RWPE1 (cell line): ENCODE data around the gene PKP1.
A peak's percentile ranks its signal among the peaks of the same experiment; 100 is the strongest.

Experiments used
- CTCF ChIA-PET: fragments of 350-600 bp; sonication (Branson Sonifier 250); formaldehyde crosslinking; extraction: SDS; loops from one replicate; lab custom pipeline; 2021; lab: Yijun Ruan, JAX
- POLR2A ChIA-PET: fragments of 400-600 bp; formaldehyde crosslinking; extraction: SDS; loops from one replicate; lab custom pipeline; 2020; ENCODE audit warnings: antibody characterized with exemption; ENCODE audit not compliant: low non-redundant PET; lab: Yijun Ruan, JAX
- DNase-seq: peaks from one replicate; pipeline ENCODE4 v3.0.0; 2012; ENCODE audit warnings: low spot score
- H3K27ac ChIP-seq: fragments of 450-650 bp; 2 replicates; pipeline ENCODE4 v1.5.1; 2017
- TF ChIP-seq, protein P1 (sequence below): fragments of 450-650 bp; conservative IDR thresholded peaks from 2 replicates; pipeline ENCODE4 v1.5.1; 2017; ENCODE audit warnings: low read depth, mild to moderate bottlenecking

Gene PKP1

DNA sequence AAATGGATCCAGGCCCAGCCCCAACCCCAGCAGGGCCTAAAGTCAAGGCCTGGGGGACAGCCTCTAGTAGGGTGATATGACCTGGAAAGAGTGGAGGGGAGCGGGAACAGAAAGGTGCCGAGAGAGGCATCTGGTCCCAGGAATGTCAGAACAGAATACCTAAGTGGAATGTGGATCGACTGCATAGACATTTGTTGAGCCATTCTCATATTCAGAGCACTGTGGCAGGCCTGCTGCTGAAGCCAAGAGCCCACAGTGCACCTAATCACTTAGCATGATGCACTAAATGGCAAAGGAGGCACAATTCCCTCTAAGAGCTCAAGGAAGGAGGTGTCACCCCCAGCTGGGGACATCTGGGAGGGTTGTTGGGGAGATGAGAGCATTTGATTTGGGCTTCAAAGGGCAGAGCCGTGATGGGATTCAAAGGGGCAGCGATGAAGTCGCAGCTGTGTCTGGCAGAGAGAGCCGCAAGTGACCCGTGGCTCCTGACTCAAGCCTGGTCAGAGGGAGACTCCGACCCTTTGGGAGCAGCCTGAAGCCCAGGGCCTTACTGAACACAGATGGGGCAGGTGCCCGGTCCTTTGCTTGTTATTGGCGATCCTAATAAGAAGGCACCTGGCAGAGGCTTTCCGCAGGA, 8.6 kb upstream of the PKP1 start:
- ChIA-PET POLR2A (interaction anchor here (0.7 to 2.3 kb wide), 4 partner anchors 10 to 65 kb away, joined by 3 to 8 read pairs (median 4); no protein-coding TSS in a partner anchor), CTCF (interaction anchor here (0.7 to 2.0 kb wide), 5 partner anchors 9 to 33 kb away, joined by 3 to 9 read pairs (median 9); partner anchors contain the start of gene PKP1)
- no peak for DNase-seq
- H3K27ac ChIP-seq = peak overlapping the region; percentile 91
- TF ChIP-seq, protein P1, sequence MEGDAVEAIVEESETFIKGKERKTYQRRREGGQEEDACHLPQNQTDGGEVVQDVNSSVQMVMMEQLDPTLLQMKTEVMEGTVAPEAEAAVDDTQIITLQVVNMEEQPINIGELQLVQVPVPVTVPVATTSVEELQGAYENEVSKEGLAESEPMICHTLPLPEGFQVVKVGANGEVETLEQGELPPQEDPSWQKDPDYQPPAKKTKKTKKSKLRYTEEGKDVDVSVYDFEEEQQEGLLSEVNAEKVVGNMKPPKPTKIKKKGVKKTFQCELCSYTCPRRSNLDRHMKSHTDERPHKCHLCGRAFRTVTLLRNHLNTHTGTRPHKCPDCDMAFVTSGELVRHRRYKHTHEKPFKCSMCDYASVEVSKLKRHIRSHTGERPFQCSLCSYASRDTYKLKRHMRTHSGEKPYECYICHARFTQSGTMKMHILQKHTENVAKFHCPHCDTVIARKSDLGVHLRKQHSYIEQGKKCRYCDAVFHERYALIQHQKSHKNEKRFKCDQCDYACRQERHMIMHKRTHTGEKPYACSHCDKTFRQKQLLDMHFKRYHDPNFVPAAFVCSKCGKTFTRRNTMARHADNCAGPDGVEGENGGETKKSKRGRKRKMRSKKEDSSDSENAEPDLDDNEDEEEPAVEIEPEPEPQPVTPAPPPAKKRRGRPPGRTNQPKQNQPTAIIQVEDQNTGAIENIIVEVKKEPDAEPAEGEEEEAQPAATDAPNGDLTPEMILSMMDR = no peak

DNA sequence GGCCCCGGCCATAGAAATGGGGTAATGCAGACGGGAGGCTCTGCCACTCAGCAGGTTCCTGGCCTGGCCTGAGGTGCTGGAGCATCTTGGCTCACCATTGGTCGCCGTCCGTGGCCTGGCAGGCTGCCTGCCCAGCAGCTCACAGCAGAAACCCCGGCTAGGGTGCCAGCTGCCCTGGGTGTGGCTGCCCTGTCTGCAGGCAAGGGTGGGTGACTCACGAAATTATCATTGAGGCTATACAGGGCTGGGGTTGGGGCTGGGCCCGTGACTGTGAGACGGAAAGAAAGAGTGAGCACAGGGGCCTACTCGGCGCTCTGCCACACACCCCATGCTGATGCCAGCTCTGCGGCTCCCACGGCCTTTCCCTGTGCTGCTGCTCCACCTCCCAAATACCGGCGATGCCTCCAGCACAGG, 8.0 kb upstream of the PKP1 start:
- DNase-seq = peak; percentile 99
- POLR2A ChIA-PET = interaction anchor here (0.7 to 2.3 kb wide), 4 partner anchors 9 to 65 kb away, joined by 3 to 8 read pairs (median 4); no protein-coding TSS in a partner anchor
- CTCF ChIA-PET = interaction anchor here (0.7 to 2.0 kb wide), 4 partner anchors 8 to 33 kb away, joined by 3 to 9 read pairs (median 9); partner anchors contain the start of gene PKP1
- peak overlapping the region; percentile 91 for H3K27ac ChIP-seq
- TF ChIP-seq, protein P1 = no peak

DNA sequence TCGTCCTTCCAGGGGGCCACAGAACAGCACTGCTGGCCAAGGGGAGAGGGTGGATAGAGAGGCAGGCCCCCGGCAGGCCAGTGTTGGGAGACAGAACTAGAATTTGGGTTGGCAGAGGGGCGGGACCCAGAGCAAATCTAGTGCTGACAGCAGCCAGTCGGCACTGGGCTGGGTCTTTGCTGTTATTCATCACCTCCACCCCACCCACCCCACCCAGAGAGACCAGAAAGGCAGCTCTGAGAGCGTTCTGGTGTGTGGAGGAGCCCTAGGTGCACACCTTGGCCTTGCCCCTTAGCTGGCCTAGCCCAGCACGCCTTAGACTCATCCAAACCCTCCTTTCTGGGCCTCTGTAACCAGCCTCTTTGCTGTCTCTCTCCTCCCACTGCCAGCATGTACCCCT, 6.4 kb upstream of the PKP1 start:
- DNase-seq = no peak
- ChIA-PET POLR2A (no interaction called here), CTCF (interaction anchor here (0.7 kb wide), 1 partner anchor 15 kb away, joined by 3 read pairs; no protein-coding TSS in a partner anchor)
- TF ChIP-seq, protein P1 = no peak
- peak overlapping the region; percentile 91 for H3K27ac ChIP-seq

DNA sequence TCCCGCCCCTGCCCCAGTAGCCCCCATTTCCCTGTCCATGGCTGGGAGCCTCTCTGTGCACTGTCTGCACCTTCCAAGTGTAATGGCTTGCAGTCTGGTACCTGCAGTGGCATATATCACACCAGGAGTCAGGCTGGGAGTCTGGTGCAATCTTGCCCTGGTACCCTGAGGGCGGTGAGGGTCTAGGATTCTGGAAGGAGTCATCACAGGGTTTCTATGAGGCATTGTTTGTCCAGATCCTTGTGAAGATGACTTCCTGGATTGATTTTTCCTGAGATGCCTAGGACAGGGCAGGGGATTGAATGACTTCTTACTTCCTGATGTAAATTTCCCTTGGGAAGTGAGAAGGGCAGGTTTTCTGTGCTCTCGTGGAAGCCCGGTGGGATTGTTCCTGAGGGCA, 5.9 kb upstream of the PKP1 start:
- no peak for DNase-seq
- CTCF ChIA-PET = no interaction called here
- POLR2A ChIA-PET = no interaction called here
- H3K27ac ChIP-seq = peak overlapping the region; percentile 91
- TF ChIP-seq, protein P1 = no peak

GRCh38 chr1:201279313-201279712, 4.0 kb upstream of the PKP1 start:
- CTCF ChIA-PET = interaction anchor here (1.0 kb wide), 1 partner anchor 24 kb away, joined by 3 read pairs; no protein-coding TSS in a partner anchor
- peak overlapping the region; percentile 26 for H3K27ac ChIP-seq
- TF ChIP-seq, protein P1 = no peak
- DNase-seq = no peak
- POLR2A ChIA-PET = no interaction called here

DNA sequence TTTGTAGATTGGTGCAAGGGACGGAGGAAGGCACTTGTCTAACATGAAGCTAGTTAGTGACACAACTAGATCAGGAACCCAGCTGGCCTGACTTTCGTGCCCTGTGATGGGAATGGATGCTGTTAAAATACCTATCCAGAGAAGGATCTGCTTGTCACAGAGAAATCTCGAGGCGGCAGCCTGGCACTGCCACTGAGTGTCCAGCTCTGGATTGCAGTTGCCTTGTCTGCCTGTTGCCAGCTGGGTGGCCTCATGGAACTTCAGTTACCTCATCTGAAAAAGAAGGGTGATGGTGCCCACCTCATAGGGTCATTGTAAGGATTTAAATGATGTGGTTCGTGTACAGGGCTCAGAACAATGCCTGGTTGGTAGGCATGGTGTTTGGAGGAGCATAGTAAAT, 2.4 kb upstream of the PKP1 start:
- POLR2A ChIA-PET = no interaction called here
- DNase-seq = no peak
- CTCF ChIA-PET = interaction anchor here (0.6 to 4.7 kb wide), 8 partner anchors 9 to 399 kb away, joined by 3 to 40 read pairs (median 4); no protein-coding TSS in a partner anchor
- peak overlapping the region; percentile 29 for H3K27ac ChIP-seq
- TF ChIP-seq, protein P1 = no peak
